GM12873 (cell line): Measurements from ENCODE around the gene C4orf50.

ENCODE experiments used
- CTCF ChIP-seq: IDR thresholded peaks from 2 replicates; pipeline ENCODE4 v1.5.1; 2012; ENCODE audit warnings: low read depth, mild to moderate bottlenecking, moderate library complexity, low read length, control low read depth; ENCODE audit not compliant: insufficient read depth; ENCODE audit errors: missing control alignments

Gene C4orf50

GRCh38 chr4:5858020-5858769, 160.0 kb downstream of the C4orf50 start:
- no peak for TF ChIP-seq CTCF

GRCh38 chr4:5857199-5857598, 161.0 kb downstream of the C4orf50 start:
- no peak for TF ChIP-seq CTCF

- no peak for TF ChIP-seq CTCF
These were observed 163.3 kb downstream of the C4orf50 start for GRCh38 chr4:5854929-5855328.

GRCh38 chr4:5852523-5853202, 165.6 kb downstream of the C4orf50 start:
- TF ChIP-seq CTCF, result no peak

- no peak for TF ChIP-seq CTCF
These were observed 166.5 kb downstream of the C4orf50 start for GRCh38 chr4:5851637-5852301.
